ENCODE data around the gene TEX11. TPM values are rescaled to one million over a fixed set of nuclear protein-coding genes. Genes with fewer than 3 reads are reported as not detected.
"Not testable (repeated sequence)": the region's sequence is repeated elsewhere in the genome, so short reads cannot be mapped to it uniquely, and the experiment has no call there.

TEX11 gene
- total and polyA plus RNA-seq, 2 of the 13 experiments (the other 11 are each of a cell fraction or from before 2014, with no cell fraction given): not detected

DNA sequence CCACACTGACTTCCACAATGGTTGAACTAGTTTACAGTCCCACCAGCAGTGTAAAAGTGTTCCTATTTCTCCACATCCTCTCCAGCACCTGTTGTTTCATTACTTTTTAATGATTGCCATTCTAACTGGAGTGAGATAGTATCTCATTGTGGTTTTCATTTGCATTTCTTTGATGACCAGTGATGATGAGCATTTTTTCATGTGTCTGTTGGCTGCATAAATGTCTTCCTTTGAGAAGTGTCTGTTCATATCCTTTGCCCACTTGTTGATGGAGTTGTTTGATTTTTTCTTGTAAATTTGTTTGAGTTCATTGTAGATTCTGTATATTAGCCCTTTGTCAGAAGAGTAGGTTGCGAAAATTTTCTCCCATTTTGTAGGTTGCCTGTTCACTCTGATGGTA, 392.8 kb downstream of the TEX11 start:
- H4K20me1 ChIP-seq (ENCODE audit: insufficient read depth, low read length); ATAC-seq; H3K27me3 ChIP-seq (ENCODE audit: control insufficient read depth in 1 of 2, insufficient read depth in 2 of 2, low read length in 2 of 2); CTCF ChIA-PET (ENCODE audit: low intra/inter-chr PET ratio, low total read pairs); H3K9me3 ChIP-seq (ENCODE audit: low read length); H3K4me1 ChIP-seq (ENCODE audit: insufficient read depth, low read length); POLR2A ChIA-PET; FAIRE-seq; intact Hi-C loops (cut with micrococcal nuclease; ENCODE audit: unreplicated experiment); H3K36me3 ChIP-seq (replicated peaks in 1 of 2; ENCODE audit: control insufficient read depth in 1 of 2, insufficient read depth in 2 of 2, low read length in 2 of 2); H3K9ac ChIP-seq (ENCODE audit: insufficient read depth, low read depth, low read length); H2AFZ ChIP-seq (ENCODE audit: low read length); BruUV-seq (replicated peaks); H3K4me3 ChIP-seq (replicated peaks in 1 of 3; ENCODE audit: insufficient read depth in 1 of 3, low read depth in 2 of 3, low read length in 3 of 3); H3K4me2 ChIP-seq (ENCODE audit: low read depth, low read length); H3K79me2 ChIP-seq (ENCODE audit: insufficient read depth, low read length); in situ Hi-C loops (cut with HindIII; ENCODE audit: extremely low pct_ligation_motif_present, low pct_unique_long_range_greater_than_20kb); DNase-seq (ENCODE audit: low spot score); H3K27ac ChIP-seq (ENCODE audit: extremely low read length, insufficient read depth, low read length): not testable (repeated sequence)
- WGBS (ENCODE audit: low lambda C conversion rate): 50% methylated on average over 1 of the region's 1 CpG

DNA sequence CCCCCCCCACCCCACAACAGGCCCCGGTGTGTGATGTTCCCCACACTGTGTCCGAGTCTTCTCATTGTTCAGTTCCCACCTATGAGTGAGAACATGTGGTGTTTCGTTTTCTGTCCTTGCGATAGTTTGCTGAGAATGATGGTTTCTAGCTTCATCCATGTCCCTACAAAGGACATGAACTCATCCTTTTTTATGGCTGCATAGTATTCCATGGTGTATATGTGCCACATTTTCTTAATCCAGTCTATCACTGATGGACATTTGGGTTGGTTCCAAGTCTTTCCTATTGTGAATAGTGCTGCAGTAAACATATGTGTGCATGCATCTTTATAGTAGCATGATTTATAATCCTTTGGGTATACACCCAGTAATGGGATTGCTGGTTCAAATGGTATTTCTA, 393.2 kb downstream of the TEX11 start:
- intact Hi-C loops (cut with micrococcal nuclease; ENCODE audit: unreplicated experiment); H3K36me3 ChIP-seq (replicated peaks in 1 of 2; ENCODE audit: control insufficient read depth in 1 of 2, insufficient read depth in 2 of 2, low read length in 2 of 2); H3K9ac ChIP-seq (ENCODE audit: insufficient read depth, low read depth, low read length); H3K79me2 ChIP-seq (ENCODE audit: insufficient read depth, low read length); H3K4me2 ChIP-seq (ENCODE audit: low read depth, low read length); in situ Hi-C loops (cut with HindIII; ENCODE audit: extremely low pct_ligation_motif_present, low pct_unique_long_range_greater_than_20kb); POLR2A ChIA-PET; DNase-seq (ENCODE audit: low spot score); FAIRE-seq; H3K27me3 ChIP-seq (ENCODE audit: control insufficient read depth in 1 of 2, insufficient read depth in 2 of 2, low read length in 2 of 2); BruUV-seq (replicated peaks); ATAC-seq; H3K4me1 ChIP-seq (ENCODE audit: insufficient read depth, low read length); CTCF ChIA-PET (ENCODE audit: low intra/inter-chr PET ratio, low total read pairs); H4K20me1 ChIP-seq (ENCODE audit: insufficient read depth, low read length); H3K9me3 ChIP-seq (ENCODE audit: low read length); H2AFZ ChIP-seq (ENCODE audit: low read length); H3K27ac ChIP-seq (ENCODE audit: extremely low read length, insufficient read depth, low read length); H3K4me3 ChIP-seq (replicated peaks in 1 of 3; ENCODE audit: insufficient read depth in 1 of 3, low read depth in 2 of 3, low read length in 3 of 3): not testable (repeated sequence)
- 34% methylated on average over 4 of the region's 4 CpGs for WGBS (ENCODE audit: low lambda C conversion rate)

DNA sequence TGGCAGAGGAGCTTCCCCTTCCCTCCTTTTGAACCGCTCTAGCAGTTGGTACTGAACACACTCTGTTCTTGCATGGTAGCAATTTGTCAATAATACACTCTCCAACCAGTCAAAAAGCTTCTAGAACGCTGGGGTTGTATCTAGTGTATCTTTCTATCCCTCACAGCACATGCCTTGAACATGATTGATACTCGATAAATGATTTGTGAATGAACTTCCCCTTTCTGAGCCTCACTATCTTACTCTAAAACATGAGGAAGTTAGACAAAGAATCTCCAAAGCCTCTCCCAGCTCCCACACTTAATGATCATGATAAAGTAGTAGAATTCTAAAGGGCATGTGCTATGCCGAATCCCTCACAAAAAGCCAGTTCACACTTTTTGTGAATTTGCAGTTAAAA, 399.4 kb downstream of the TEX11 start:
- WGBS (ENCODE audit: low lambda C conversion rate): 70% methylated on average over 4 of the region's 4 CpGs
- Histone ChIP-seq H3K4me2 (ENCODE audit: low read depth, low read length) (no peak overlapping the region), H4K20me1 (ENCODE audit: insufficient read depth, low read length) (no peaks in the 10 kb centered on the region), H2AFZ (ENCODE audit: low read length) (no peak overlapping the region), H3K27ac (ENCODE audit: extremely low read length, insufficient read depth, low read length) (no peak overlapping the region), H3K9ac (ENCODE audit: insufficient read depth, low read depth, low read length) (no peak overlapping the region), H3K4me3 (replicated peaks in 1 of 3; ENCODE audit: insufficient read depth in 1 of 3, low read depth in 2 of 3, low read length in 3 of 3) (no peak overlapping the region), H3K4me1 (ENCODE audit: insufficient read depth, low read length) (peaks cover 21% of the 10 kb centered on the region), H3K36me3 (replicated peaks in 1 of 2; ENCODE audit: control insufficient read depth in 1 of 2, insufficient read depth in 2 of 2, low read length in 2 of 2) (no peaks in the 10 kb centered on the region), H3K9me3 (ENCODE audit: low read length) (no peaks in the 10 kb centered on the region), H3K27me3 (ENCODE audit: control insufficient read depth in 1 of 2, insufficient read depth in 2 of 2, low read length in 2 of 2) (no peaks in the 10 kb centered on the region), H3K79me2 (ENCODE audit: insufficient read depth, low read length) (no peaks in the 10 kb centered on the region)
- BruUV-seq (replicated peaks): no TSS peak
- POLR2A ChIA-PET: no interaction called here
- intact Hi-C loops (cut with micrococcal nuclease; ENCODE audit: unreplicated experiment): no loop called here
- no peak for DNase-seq (ENCODE audit: low spot score)
- no peak for TF ChIP-seq ZNF33A (CRISPR knock-in tag; IDR thresholded peaks at IDR 0.05; ENCODE audit: borderline replicate concordance)
- TF ChIP-seq SRY (CRISPR knock-in tag; IDR thresholded peaks at IDR 0.05): no peak
- no peak for TF ChIP-seq ZBTB7B (CRISPR knock-in tag; IDR thresholded peaks at IDR 0.05)
- no peak for TF ChIP-seq NR1H2 (CRISPR knock-in tag; IDR thresholded peaks at IDR 0.05; ENCODE audit: borderline replicate concordance, low read depth)
- no peak for TF ChIP-seq POGZ (CRISPR knock-in tag; IDR thresholded peaks at IDR 0.05)
- TF ChIP-seq HHEX (CRISPR knock-in tag; IDR thresholded peaks at IDR 0.05): no peak
- TF ChIP-seq POLR2AphosphoS2 (IDR thresholded peaks at IDR 0.05; ENCODE audit: low read depth, low read length): no peak
- TF ChIP-seq MAFG (CRISPR knock-in tag; IDR thresholded peaks at IDR 0.05): no peak
- TF ChIP-seq TSC22D2 (CRISPR knock-in tag; IDR thresholded peaks at IDR 0.05; ENCODE audit: borderline replicate concordance): no peak
- in situ Hi-C loops (cut with HindIII; ENCODE audit: extremely low pct_ligation_motif_present, low pct_unique_long_range_greater_than_20kb): no loop called here
- no peak for FAIRE-seq
- CTCF ChIA-PET (ENCODE audit: low intra/inter-chr PET ratio, low total read pairs): no interaction called here
- no peak for ATAC-seq
